ENCODE results near the gene HLA-DMA. TPM values are rescaled to one million over a fixed set of nuclear protein-coding genes. Genes with fewer than 3 reads are reported as not detected.
"Not testable (repeated sequence)": the region's sequence is repeated elsewhere in the genome, so short reads cannot be mapped to it uniquely, and the experiment has no call there.

HLA-DMA gene
- total RNA-seq, 2 donors from 2014 or later = 14.5 to 26.1 TPM

DNA sequence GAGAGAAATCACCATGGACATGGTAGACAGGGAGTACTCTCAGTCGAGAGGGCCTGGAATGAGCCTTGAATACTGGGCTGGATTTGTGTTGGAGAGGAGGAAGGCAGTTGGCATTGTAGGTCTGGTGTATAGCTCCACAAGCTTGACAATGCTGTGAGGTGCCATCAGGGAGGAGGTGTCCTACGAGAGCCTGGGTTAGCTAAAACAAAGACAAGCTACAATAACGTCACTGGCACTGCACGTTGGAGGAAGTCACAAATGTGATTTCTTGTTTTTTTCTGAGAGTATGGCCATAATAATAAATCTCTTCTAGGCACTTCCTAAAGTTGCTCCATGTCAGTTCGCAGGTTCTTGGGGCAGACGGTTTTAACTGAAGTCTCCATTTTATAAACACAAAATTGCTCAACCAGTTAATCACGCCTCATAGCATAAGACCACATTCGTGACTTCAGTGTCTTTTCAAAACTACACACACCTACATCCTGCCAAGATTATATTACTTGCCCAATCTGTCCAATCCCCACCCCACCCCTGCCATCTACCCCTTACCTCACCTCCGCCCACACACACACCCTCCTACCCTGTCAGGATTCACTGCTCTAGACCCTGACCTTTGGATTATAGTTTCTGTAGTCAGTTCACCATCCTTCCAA is 7.7 kb downstream of the HLA-DMA start:
- TF ChIP-seq, protein P1, sequence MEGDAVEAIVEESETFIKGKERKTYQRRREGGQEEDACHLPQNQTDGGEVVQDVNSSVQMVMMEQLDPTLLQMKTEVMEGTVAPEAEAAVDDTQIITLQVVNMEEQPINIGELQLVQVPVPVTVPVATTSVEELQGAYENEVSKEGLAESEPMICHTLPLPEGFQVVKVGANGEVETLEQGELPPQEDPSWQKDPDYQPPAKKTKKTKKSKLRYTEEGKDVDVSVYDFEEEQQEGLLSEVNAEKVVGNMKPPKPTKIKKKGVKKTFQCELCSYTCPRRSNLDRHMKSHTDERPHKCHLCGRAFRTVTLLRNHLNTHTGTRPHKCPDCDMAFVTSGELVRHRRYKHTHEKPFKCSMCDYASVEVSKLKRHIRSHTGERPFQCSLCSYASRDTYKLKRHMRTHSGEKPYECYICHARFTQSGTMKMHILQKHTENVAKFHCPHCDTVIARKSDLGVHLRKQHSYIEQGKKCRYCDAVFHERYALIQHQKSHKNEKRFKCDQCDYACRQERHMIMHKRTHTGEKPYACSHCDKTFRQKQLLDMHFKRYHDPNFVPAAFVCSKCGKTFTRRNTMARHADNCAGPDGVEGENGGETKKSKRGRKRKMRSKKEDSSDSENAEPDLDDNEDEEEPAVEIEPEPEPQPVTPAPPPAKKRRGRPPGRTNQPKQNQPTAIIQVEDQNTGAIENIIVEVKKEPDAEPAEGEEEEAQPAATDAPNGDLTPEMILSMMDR (IDR thresholded peaks at IDR 0.05) = no peak
- intact Hi-C loops (cut with DNase I) = loop anchor here (5.0 kb wide), 1 partner anchor 58 kb away; no protein-coding TSS in a partner anchor
- Histone ChIP-seq H3K36me3 (no peaks in the 10 kb centered on the region), H3K27ac (peak overlapping the region; percentile 48), H3K9me3 (no peaks in the 10 kb centered on the region), H3K4me3 (no peak overlapping the region), H3K27me3 (no peaks in the 10 kb centered on the region), H3K9ac (ENCODE audit: low read depth in 2 of 2, low read length in 2 of 2) (peak overlapping the region in 1 of 2 donors; percentile 21), H3K4me1 (peaks cover 3% of the 10 kb centered on the region)
- DNase-seq = peak; percentile 83

DNA sequence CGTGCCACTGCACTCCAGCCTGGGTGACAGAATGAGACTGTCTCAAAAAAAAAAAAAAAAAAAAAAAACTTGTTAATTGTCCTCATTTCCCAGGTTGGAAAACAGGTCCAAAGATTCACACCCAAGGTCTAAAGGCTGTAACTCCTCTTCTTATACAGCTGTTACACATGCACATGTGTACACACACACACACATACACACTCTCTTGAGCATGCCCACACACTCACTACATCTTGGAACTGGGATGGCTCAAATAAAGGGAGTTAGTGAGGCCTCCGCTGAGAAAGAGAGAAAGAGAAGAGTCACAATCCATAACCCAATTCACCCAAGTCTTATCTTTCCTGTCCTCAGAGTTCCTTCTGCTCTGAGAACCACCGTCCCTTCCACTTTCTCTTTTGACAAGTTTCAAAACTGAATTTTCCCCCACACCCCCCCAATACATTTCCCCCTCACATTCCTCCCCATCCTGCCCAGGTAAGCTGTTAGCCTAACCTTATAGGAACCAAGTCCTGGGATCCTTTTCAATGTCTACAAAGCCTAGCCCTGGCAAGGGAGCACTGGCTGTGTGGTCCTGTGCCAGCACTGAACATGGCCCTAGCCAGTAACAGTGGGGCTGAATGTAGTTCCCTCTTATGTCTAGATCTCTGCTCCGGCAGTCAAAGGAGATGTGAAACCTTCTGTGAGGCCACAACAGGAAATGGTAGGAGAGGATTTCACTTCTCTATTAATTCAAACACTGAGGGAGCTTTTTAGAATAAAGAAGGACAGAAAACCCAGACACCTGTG is 8.8 kb downstream of the HLA-DMA start:
- Histone ChIP-seq H3K27ac (peak overlapping the region; percentile 38), H3K9ac (ENCODE audit: low read depth in 2 of 2, low read length in 2 of 2) (no peak overlapping the region), H3K36me3 (no peaks in the 10 kb centered on the region), H3K4me3 (no peak overlapping the region), H3K9me3 (no peaks in the 10 kb centered on the region), H3K4me1 (peaks cover 3% of the 10 kb centered on the region), H3K27me3 (no peaks in the 10 kb centered on the region)
- intact Hi-C loops (cut with DNase I) = no loop called here
- no peak for DNase-seq
- TF ChIP-seq, protein P1 (IDR thresholded peaks at IDR 0.05) = no peak

GRCh38 chr6:32942555-32943123 is 10.3 kb downstream of the HLA-DMA start:
- H3K27ac ChIP-seq = not testable (repeated sequence)

DNA sequence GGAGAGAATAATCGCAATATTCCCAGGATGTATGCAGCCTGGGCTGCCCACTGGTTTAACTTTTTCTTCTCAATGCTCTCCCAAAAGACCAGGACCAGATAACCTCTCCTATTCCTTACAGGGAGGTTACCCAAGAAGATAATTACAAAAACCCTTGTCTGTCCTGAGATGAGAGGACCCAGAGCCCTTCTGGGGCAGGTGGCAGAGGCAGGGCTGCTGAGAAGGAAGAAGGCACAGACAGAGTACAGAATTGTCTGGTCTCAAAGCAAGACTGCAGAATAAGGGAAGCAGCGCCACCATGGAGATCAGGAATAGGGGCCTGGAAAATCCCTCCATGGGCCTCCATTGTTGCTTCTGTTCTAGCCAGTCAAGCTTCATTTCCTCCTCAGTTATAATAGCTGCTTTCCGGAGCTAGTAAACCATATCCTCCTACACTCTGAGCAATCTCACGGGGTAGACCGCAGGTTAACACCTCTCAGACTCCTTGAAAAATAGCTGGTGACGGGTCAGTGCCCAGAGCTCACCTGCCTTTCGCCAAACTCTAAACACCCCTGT is 11.6 kb downstream of the HLA-DMA start:
- DNase-seq = no peak
- H3K4me3 ChIP-seq = no peak overlapping the region
- H3K9me3 ChIP-seq = no peaks in the 10 kb centered on the region
- H3K27ac ChIP-seq = peak overlapping the region; percentile 64
- peaks cover 3% of the 10 kb centered on the region for H3K4me1 ChIP-seq
- no peaks in the 10 kb centered on the region for H3K36me3 ChIP-seq
- TF ChIP-seq, protein P1 (IDR thresholded peaks at IDR 0.05) = no peak
- peak overlapping the region in 1 of 2 donors; percentile 48 for H3K9ac ChIP-seq (ENCODE audit: low read depth in 2 of 2, low read length in 2 of 2)
- no peaks in the 10 kb centered on the region for H3K27me3 ChIP-seq
- intact Hi-C loops (cut with DNase I) = no loop called here

More at GRCh38 chr6:32942555-32943123, 10.3 kb downstream of the HLA-DMA start:
- H3K36me3 ChIP-seq; H3K9ac ChIP-seq (ENCODE audit: low read depth in 2 of 2, low read length in 2 of 2); H3K27me3 ChIP-seq; H3K4me1 ChIP-seq; H3K9me3 ChIP-seq; H3K4me3 ChIP-seq; DNase-seq; intact Hi-C loops (cut with DNase I): not testable (repeated sequence)

DNA sequence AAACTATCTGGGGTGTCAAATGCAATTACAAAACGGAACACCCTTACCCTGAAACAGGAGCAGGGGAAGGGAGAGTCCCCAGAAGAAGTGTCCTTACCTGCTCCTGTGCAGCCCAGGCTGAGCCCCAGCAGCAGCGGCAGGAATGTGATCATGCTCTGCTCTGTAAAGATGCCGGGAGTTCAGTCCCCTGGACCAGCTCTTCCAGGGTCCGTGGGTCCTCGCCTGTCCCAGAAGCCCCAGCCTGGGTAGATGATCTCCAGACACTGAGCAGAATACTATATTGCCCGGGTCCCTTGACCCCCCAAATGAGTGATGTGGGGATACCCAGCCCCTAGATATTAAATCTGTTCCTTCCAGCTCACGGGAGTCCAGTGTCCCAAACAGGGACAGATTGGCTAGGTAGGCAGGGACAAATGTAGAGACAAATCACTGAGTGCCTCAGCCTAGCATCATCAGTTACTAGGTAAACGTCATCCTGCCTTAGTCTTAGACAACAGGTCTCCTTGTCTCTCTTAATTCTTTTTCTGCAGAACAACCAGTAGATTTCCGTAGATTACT is 12.2 kb downstream of the HLA-DMA start, which contains the start of gene HLA-DMB:
TSS of gene HLA-DMB (minus strand) at position 373 of the 558 bp plus-strand sequence. CDS start at position 152, 221 bp downstream.
- Histone ChIP-seq H3K9ac (ENCODE audit: low read depth in 2 of 2, low read length in 2 of 2) (peak within 1 kb of the TSS; percentile 48 to 61), H3K27ac (peak within 1 kb of the TSS; percentile 64), H3K4me1 (peaks cover 3% of the 10 kb centered on the region), H3K27me3 (no peaks in the 10 kb centered on the region), H3K36me3 (no peaks in the 10 kb centered on the region), H3K9me3 (no peaks in the 10 kb centered on the region), H3K4me3 (peak within 1 kb of the TSS; percentile 36)
- peak; percentile 61 for DNase-seq
- intact Hi-C loops (cut with DNase I) = no loop called here
- TF ChIP-seq, protein P1 (IDR thresholded peaks at IDR 0.05) = no peak
